BJ (cell line): ENCODE data around the gene OSBPL5. TPM values are rescaled to one million over a fixed set of nuclear protein-coding genes. Genes with fewer than 3 reads are reported as not detected.

Experiments used
- CTCF ChIA-PET: fragments of 350-600 bp; formaldehyde crosslinking; extraction: SDS; loops from one replicate; lab custom pipeline; 2021; ENCODE audit warnings: antibody characterized with exemption, inconsistent platforms; lab: Yijun Ruan, JAX
- POLR2A ChIA-PET: fragments of 300-600 bp; sonication (Branson Sonifier 250); formaldehyde crosslinking; extraction: SDS; loops from one replicate; lab custom pipeline; 2021; ENCODE audit warnings: antibody characterized with exemption; lab: Charles Lee
- DNase-seq: peaks from one replicate; pipeline ENCODE4 v3.0.0-alpha.2; 2011; ENCODE audit warnings: low read depth
- H3K27me3 ChIP-seq: 2 replicates; pipeline ENCODE4 v1.6.0; 2011; ENCODE audit warnings: low read length; ENCODE audit not compliant: control insufficient read depth, insufficient read depth
- H3K36me3 ChIP-seq: 2 replicates; pipeline ENCODE4 v1.5.1; 2011; ENCODE audit warnings: low read length; ENCODE audit not compliant: control insufficient read depth, insufficient read depth
- H3K4me3 ChIP-seq: 2 replicates; pipeline ENCODE4 v1.5.1; 2011; ENCODE audit warnings: low read depth, mild to moderate bottlenecking, control low read depth, low read length
- polyA plus RNA-seq: library from polyadenylated mRNA; depleted of rRNA; stranded (reverse); fragments of >200 nt; gene quantifications from 2 replicates; pipeline ENCODE4 v1.2.3, GENCODE V29; 2011
- TF ChIP-seq, protein P1 (sequence below): IDR thresholded peaks from 2 replicates; pipeline ENCODE4 v1.5.1; 2011; ENCODE audit warnings: low read depth, mild to moderate bottlenecking, control low read depth, inconsistent platforms, low read length, moderate library complexity; ENCODE audit not compliant: insufficient read depth

The OSBPL5 gene
- polyA plus RNA-seq, 1 experiment = 20.8 TPM

GRCh38 chr11:3200388-3201111 lies 35.4 kb upstream of the OSBPL5 start:
- Histone ChIP-seq H3K4me3 (no peak overlapping the region), H3K36me3 (no peaks in the 10 kb centered on the region), H3K27me3 (peaks cover 44% of the 10 kb centered on the region)
- DNase-seq = no peak
- ChIA-PET POLR2A (no interaction called here), CTCF (interaction anchor here (1.0 kb wide), 1 partner anchor 15 kb away, joined by 3 read pairs; no protein-coding TSS in a partner anchor)
- TF ChIP-seq, protein P1, sequence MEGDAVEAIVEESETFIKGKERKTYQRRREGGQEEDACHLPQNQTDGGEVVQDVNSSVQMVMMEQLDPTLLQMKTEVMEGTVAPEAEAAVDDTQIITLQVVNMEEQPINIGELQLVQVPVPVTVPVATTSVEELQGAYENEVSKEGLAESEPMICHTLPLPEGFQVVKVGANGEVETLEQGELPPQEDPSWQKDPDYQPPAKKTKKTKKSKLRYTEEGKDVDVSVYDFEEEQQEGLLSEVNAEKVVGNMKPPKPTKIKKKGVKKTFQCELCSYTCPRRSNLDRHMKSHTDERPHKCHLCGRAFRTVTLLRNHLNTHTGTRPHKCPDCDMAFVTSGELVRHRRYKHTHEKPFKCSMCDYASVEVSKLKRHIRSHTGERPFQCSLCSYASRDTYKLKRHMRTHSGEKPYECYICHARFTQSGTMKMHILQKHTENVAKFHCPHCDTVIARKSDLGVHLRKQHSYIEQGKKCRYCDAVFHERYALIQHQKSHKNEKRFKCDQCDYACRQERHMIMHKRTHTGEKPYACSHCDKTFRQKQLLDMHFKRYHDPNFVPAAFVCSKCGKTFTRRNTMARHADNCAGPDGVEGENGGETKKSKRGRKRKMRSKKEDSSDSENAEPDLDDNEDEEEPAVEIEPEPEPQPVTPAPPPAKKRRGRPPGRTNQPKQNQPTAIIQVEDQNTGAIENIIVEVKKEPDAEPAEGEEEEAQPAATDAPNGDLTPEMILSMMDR = no peak

DNA sequence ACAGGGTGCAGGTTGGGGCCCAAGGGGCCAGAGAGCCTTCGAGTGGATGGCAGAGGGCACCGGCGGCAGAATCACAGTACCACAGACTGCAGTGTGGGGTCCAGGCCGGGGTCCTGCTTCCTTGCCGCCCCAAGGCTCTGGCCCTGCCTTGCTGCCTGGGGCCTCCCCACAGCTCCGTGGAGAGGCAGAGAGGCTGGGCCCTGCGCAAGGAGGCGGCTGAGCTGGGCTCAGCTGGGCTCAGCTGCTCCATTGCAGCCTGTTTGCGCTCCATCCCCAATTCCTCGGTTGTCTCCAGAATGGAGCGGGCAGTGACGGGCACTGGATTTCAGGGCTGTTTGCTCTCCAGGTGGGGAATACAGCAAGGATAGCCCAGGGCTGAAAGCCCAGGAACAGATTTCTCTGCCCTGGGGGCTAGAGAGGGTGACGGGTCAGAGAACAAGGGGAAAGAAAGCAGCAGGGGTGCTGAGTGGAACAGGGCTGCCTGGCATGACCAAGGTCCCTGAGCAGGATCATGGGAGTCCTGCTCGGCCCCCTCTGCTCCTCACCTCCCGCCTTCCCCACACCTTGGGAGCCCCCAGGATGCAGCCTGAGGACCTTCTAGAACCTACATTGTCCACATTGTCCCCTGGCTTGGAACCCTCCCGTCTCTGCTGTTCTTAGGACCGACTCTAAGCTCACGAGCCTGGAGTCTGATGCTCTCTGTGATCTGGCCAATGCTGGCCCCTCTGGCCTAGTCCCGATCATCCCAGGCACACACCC lies 34.6 kb upstream of the OSBPL5 start:
- H3K4me3 ChIP-seq = no peak overlapping the region
- CTCF ChIA-PET = no interaction called here
- POLR2A ChIA-PET = no interaction called here
- peaks cover 38% of the 10 kb centered on the region for H3K27me3 ChIP-seq
- H3K36me3 ChIP-seq = no peaks in the 10 kb centered on the region
- DNase-seq = no peak
- TF ChIP-seq, protein P1 = no peak

- no peaks in the 10 kb centered on the region for H3K36me3 ChIP-seq
- CTCF ChIA-PET = interaction anchor here (0.8 kb wide), 1 partner anchor 10 kb away, joined by 3 read pairs; no protein-coding TSS in a partner anchor
- POLR2A ChIA-PET = no interaction called here
- H3K27me3 ChIP-seq = peaks cover 34% of the 10 kb centered on the region
- DNase-seq = no peak
- H3K4me3 ChIP-seq = no peak overlapping the region
- TF ChIP-seq, protein P1 = no peak
Measured at GRCh38 chr11:3198815-3199214, 33.7 kb upstream of the OSBPL5 start.

DNA sequence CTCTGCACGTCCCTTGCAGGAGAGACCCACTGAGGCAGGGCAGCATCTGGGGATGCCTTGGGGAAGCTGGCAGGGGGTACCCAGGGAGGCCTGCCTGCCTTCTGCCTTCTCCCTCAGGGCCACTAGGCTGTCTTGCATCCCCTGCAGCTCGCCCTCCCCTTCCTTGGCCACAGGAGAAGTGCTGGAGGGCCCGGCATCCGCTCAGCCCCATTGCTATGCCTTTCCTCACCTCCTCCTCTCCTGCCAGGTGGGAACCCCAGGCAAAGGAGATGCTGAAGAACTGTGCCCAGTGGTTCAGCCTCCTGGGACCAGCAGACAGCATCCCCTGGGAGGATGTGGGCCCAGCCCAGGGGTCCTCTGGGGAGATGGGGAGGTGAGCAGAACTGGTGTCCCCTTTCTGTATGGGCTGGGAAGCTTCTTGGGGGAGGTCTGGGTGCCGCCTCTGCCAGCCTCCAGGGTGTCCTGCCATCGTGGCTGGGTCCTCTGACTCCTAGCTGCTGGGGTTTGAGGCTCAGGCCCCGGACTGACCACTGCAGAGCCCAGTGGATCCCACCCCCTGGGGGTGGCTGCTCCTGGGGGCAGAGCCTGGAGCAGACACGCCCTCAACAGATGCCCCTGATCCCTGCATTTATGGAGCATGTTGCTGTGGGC lies 32.9 kb upstream of the OSBPL5 start:
- ChIA-PET POLR2A (no interaction called here), CTCF (interaction anchor here (0.8 to 1.5 kb wide), 4 partner anchors 9 to 161 kb away, joined by 3 read pairs; no protein-coding TSS in a partner anchor)
- TF ChIP-seq, protein P1 = no peak
- Histone ChIP-seq H3K4me3 (no peak overlapping the region), H3K27me3 (peaks cover 28% of the 10 kb centered on the region), H3K36me3 (no peaks in the 10 kb centered on the region)
- DNase-seq = no peak
